HG03159 (cell line): ENCODE data around the gene MAN1C1.

Source experiments
- ATAC-seq: cut with Tn5 transposase; IDR thresholded peaks from one replicate; pipeline ENCODE4 v1.9.1; 2021; ENCODE audit warnings: mild to moderate bottlenecking, moderate library complexity; ENCODE audit not compliant: unreplicated experiment

The MAN1C1 gene

GRCh38 chr1:25831569-25832196 is 215.1 kb downstream of the MAN1C1 start:
- ATAC-seq: no peak

GRCh38 chr1:25832336-25833037 is 215.9 kb downstream of the MAN1C1 start:
- ATAC-seq: no peak

GRCh38 chr1:25833158-25833557 is 216.6 kb downstream of the MAN1C1 start:
- ATAC-seq: no peak
